Right cardiac atrium (tissue), 5 donors: ENCODE measurements around the gene WNT16. TPM values are rescaled to one million over a fixed set of nuclear protein-coding genes. Genes with fewer than 3 reads are reported as not detected.

Experiments
- ATAC-seq, 2 donors: fragments of 200-7000 bp; cut with Tn5 transposase; one replicate each; pipeline versions ENCODE4 v1.8.0 to v1.9.1; 2020; ENCODE audit warnings: moderate library complexity in 2 of 2, mild to moderate bottlenecking in 1 of 2
- DNase-seq, 3 donors: peaks; one replicate each; pipeline ENCODE4 v3.0.0-alpha.2; 2020
- H3K27ac ChIP-seq: one replicate; pipeline ENCODE4 v1.5.1; 2013; ENCODE audit warnings: mild to moderate bottlenecking, low read length, control low read depth, moderate library complexity
- H3K27me3 ChIP-seq: one replicate; pipeline ENCODE4 v1.6.1; 2013; ENCODE audit not compliant: control insufficient read depth, insufficient read depth
- H3K4me1 ChIP-seq: one replicate; pipeline ENCODE4 v1.6.1; 2013; ENCODE audit warnings: low read length; ENCODE audit not compliant: control insufficient read depth, insufficient read depth
- H3K4me3 ChIP-seq: one replicate; pipeline ENCODE4 v1.5.1; 2013; ENCODE audit warnings: low read length, control low read depth
- H3K9me3 ChIP-seq: one replicate; pipeline ENCODE4 v1.6.1; 2013; ENCODE audit warnings: low read length; ENCODE audit not compliant: control insufficient read depth
- WGBS: extraction: QIAGEN DNeasy Blood & Tissue Kit; methylation state at CpG from one replicate; pipeline ENCODE4 v1.1.7; 2013; 5-methylcytosine and 5-hydroxymethylcytosine counted together
- intact Hi-C, 4 donors: fragments of 100-400 bp; cut with DNase I; formaldehyde crosslinking; loops; one replicate each; pipeline versions ENCODE4 v1.11.0 to v1.14.0; 2022 to 2023
- polyA plus RNA-seq: library from polyadenylated mRNA; stranded (reverse); fragments of 200-250 nt; gene quantifications from one replicate; pipeline ENCODE4 v1.2.3, GENCODE V29; 2013
- total RNA-seq, 4 donors: library from RNA; stranded (reverse); fragmentation: NEBNext Ultra II Directional; extraction: Animal tissue kit (Norgen Biotek cat#: 25700); gene quantifications; one replicate each; pipeline ENCODE4 v1.2.1, GENCODE V29; 2021
- donor health status: healthy with polysubstance abuse.
- donor health status: DM: no; HTN: yes; CAD: no.
- donor health status: DM: no; HTN: no; CAD: no.
- donor health status: DM: no; HTN: yes; CAD: no; lungs with severe emphysema.
- donor health status: DM: yes; HTN: yes; CAD: no.

WNT16 gene
- total and polyA plus RNA-seq, 5 donors: not detected

DNA sequence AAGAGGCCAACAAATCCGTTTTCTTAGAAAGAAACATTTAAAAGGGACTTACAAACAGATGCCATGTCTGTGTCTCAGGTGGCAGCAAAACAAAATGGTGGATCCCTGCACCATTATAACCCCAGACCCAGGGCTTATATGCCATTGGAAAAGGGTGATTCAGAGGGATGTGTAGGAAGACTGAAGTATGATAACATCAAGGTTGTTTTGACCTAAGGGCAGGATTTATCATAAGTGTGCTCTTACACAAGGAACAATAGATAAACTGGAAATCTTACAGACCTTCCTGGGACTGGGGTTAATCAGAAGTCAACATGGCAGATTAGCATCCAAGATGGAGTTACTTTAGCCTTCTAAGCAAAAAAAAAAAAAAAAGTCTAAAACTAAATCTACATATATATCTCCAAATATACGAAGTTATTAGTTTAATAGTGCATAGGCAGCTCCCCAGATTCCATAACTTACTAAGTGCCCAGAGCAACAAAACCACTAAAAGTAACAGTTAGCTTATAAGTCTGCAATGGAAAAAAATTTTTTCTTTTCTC is 34.3 kb upstream of the WNT16 start:
- no peak for DNase-seq
- no peak overlapping the region for H3K27ac ChIP-seq
- 79% methylated on average over 2 of the region's 2 CpGs for WGBS
- intact Hi-C loops: no loop called here
- no peaks in the 10 kb centered on the region for H3K4me1 ChIP-seq
- no peaks in the 10 kb centered on the region for H3K27me3 ChIP-seq
- no peaks in the 10 kb centered on the region for H3K9me3 ChIP-seq
- H3K4me3 ChIP-seq: no peak overlapping the region
- ATAC-seq: no peak

DNA sequence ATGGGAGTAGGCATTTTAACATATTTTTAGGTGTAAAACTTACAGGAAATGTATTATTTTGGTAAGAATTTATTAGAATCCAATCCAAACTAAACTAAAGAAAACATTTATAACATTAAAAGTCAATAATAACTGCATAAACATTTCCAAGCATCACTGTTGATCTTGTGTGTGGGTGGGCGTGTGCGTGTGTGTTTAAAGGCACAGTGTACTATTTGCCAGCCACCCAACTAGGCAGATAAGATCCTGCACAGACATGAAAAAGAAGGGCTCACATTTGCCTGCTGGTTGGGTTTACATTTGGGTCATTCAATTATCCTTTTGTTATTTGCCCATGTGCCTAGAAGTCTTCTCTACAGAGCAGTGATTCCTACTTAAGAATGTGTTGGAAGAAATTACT is 31.0 kb upstream of the WNT16 start:
- no peaks in the 10 kb centered on the region for H3K9me3 ChIP-seq
- 72% methylated on average over 2 of the region's 2 CpGs for WGBS
- H3K4me1 ChIP-seq: no peaks in the 10 kb centered on the region
- DNase-seq (no peak), ATAC-seq (no peak)
- H3K4me3 ChIP-seq: no peak overlapping the region
- no peak overlapping the region for H3K27ac ChIP-seq
- intact Hi-C loops: no loop called here
- no peaks in the 10 kb centered on the region for H3K27me3 ChIP-seq

DNA sequence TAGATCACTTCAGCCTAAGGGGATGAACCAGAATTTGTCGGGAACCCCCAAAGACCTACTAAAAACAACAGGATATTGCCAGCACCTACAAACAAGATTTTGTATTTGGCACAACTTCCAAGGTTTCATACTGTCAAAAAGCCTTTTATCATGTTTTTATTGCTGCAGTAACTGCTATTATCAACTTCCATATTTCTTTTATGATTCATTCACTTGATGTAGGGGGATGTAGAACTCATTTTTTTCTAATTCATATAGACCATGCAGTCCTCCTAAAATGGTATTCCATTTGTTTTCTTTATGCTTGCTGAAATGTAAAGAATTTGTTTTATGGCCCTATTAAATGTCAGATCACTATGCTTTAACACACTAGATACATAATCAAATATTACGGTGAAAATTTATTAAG is 30.0 kb upstream of the WNT16 start:
- ATAC-seq: no peak
- Histone ChIP-seq H3K4me3 (no peak overlapping the region), H3K4me1 (no peaks in the 10 kb centered on the region), H3K27ac (no peak overlapping the region), H3K9me3 (no peaks in the 10 kb centered on the region), H3K27me3 (no peaks in the 10 kb centered on the region)
- intact Hi-C loops: no loop called here
- DNase-seq: no peak
- WGBS: 86% methylated on average over 2 of the region's 2 CpGs

DNA sequence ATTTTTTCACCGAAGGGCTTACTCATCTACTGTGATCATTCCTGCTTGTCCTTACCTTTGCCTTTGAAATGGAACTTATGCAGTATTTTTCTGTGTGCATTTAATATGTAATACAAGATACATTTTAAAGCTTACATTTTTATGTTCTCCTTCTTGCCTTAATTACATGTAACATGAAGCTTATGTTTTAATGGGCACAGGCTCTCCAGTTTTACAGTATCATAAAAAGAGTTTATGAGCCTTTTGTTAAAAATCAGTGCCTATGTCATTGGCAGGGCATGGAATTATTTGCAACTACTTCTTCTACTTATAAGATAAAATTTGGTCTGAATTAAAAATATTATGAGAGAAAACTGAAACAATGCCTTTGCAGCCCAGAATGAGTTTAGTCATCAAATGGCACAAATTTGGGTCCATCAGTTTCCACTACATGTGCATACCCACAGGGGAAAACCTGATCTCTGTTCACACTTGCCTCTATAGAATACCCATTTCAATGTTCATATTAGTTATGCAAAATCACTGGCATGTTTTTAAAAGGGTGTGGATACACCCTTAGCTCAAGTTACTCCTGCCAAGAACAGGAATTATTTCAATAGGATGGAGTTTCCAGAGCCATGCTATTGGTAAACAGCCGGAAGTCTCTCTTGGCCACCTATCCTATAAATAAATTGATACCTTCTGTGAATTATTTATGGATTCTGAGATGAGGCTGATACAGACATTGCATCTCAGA is 27.9 kb upstream of the WNT16 start:
- DNase-seq: no peak
- no peaks in the 10 kb centered on the region for H3K9me3 ChIP-seq
- WGBS: 90% methylated on average over 2 of the region's 2 CpGs
- H3K27me3 ChIP-seq: no peaks in the 10 kb centered on the region
- H3K4me1 ChIP-seq: no peaks in the 10 kb centered on the region
- no peak overlapping the region for H3K27ac ChIP-seq
- no peak for ATAC-seq
- intact Hi-C loops: no loop called here
- H3K4me3 ChIP-seq: no peak overlapping the region

DNA sequence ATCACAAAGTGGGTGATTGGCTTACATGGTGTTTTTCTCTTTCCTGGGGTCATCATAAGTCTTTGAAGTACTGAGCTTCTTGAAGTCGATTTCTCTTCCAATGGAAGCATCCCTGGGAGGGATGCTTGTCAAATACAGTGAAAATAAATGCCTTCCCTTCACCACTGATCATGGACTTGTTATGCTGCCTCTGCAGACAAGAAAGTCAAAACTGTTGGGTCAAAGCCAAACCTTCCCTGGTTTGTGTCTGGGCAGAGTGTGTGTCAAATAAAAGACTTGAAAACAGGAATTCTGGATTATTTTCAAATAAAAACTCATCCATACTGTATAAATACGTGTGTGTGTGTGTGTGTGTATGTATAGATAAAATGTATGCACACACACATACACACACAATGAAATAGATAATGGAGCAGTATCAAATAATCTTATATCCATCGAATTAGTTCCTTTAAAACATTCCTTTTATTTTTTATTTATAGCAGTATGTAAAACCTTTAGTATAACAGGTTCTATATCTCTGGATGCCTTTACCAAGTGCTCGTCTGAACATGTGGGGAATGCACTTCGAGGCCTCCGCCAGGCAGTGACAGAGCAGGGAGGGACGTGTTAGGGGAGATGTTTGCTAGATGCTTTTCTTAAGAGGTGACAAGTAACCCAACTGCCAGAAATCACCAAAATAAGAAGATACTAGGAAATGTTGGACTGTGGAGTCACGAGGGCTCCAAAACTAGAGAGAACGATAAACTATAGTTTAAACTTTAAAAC is 27.2 kb upstream of the WNT16 start:
- Histone ChIP-seq H3K4me1 (no peaks in the 10 kb centered on the region), H3K4me3 (no peak overlapping the region), H3K27me3 (no peaks in the 10 kb centered on the region), H3K9me3 (no peaks in the 10 kb centered on the region), H3K27ac (no peak overlapping the region)
- 73% methylated on average over 9 of the region's 9 CpGs for WGBS
- intact Hi-C loops: no loop called here
- ATAC-seq (no peak), DNase-seq (no peak)

DNA sequence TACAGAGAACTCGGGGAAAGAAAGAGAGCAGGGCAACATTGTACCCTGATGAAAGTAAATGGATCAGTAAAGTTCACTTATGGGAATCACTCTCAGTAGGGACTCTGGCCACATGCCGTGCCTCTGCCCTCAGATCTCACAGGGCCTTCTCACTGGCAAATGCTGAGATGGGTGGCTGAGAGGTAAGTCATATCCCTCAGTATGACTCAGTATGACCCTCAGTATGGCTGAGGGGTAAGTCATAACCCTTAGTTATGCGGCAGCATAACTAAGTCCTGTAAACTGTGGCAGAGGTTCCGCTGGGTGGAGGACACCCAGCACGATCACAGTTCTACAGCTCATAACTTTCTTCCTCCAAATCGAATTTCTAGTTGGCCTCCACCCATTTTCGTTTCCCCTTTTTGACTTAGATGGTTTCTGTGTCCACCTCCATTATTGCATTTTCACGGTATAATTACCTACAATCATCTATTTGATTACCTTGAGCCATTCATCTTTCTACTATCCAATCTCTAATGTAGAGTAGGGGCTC is 26.5 kb upstream of the WNT16 start:
- H3K9me3 ChIP-seq: no peaks in the 10 kb centered on the region
- H3K4me1 ChIP-seq: no peaks in the 10 kb centered on the region
- intact Hi-C loops: no loop called here
- WGBS: 91% methylated on average over 8 of the region's 8 CpGs
- ATAC-seq (no peak), DNase-seq (no peak)
- no peaks in the 10 kb centered on the region for H3K27me3 ChIP-seq
- H3K4me3 ChIP-seq: no peak overlapping the region
- H3K27ac ChIP-seq: no peak overlapping the region

DNA sequence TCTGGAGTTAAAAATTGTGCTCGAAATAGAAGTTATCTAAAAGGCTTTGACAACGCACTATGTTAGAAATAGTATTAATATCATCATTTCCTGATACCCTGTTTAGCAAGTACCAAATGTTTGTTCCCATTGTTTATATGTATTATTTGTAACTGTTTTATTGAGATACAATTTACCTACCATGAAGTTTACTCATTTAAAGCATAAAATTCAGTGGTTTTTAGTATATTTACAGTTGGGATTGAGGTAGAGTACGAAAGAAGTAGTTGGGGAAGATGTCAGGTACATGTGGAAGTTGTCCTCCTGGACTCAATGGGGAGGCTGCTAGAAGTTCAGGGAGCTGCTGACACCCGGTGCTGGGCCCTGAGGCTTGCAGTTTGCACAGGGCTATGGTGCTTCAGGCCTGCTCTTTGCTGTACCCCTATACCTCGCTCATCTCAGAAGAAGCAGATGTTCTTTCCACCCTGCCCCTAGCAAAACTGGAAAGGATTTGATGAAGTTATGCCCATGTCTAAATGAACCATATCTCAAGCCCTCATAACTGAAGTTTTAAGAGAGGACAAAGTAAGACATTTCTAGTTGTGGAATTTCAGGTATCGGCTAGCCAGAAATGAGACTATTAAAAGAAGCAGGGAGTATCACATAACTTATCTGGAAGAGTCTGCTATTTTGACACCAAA is 25.2 kb upstream of the WNT16 start:
- WGBS: 89% methylated on average over 6 of the region's 6 CpGs
- Histone ChIP-seq H3K27me3 (no peaks in the 10 kb centered on the region), H3K9me3 (no peaks in the 10 kb centered on the region), H3K4me1 (no peaks in the 10 kb centered on the region), H3K4me3 (no peak overlapping the region), H3K27ac (no peak overlapping the region)
- ATAC-seq: no peak
- no peak for DNase-seq
- intact Hi-C loops: no loop called here

DNA sequence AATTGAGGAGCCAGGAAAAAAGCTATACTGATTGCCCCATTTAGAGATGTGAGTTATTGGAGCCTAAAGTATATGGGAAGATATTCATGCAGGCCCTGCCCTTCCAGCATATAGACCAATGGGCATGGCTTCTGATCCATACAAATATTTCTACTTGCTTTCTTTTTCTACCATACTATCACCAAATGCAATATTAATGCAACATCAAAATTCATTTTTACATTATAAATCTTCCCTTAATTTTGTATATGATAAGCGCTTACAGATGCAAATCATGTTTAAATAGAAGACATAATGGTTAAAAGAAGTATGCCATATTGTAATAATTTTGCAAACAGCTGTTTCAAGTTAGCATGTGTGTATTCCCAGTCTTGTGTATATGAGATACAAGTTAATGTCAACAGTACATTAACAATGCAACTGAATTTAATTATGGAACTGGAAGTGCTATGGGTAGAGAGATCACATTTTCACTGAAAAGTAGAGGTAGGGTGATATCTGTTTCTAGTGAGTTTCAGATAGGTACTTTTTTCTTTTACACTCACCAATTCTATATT is 24.6 kb upstream of the WNT16 start:
- WGBS: 93% methylated on average over 1 of the region's 1 CpG
- no peak for DNase-seq
- H3K4me1 ChIP-seq: no peaks in the 10 kb centered on the region
- H3K27ac ChIP-seq: no peak overlapping the region
- no peak overlapping the region for H3K4me3 ChIP-seq
- no peaks in the 10 kb centered on the region for H3K9me3 ChIP-seq
- ATAC-seq: no peak
- H3K27me3 ChIP-seq: no peaks in the 10 kb centered on the region
- intact Hi-C loops: no loop called here

DNA sequence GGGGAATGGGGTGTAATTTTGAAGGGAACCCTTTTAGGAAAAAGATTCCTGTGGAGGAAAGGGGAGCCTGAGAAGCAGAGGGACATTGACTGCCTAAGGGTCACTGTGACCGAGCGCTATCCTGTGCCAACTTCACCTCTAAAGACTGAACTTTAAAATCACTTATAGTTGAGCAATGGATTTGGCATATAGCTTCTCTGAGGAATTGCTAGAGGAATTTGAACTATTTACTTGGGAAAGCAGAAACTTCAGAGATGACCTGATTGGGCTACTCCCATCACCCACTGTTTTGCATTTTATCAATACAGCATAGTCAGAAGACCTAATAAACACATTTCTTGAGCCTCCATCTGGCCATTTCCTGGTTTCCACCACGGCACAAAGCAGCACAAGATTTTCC is 23.7 kb upstream of the WNT16 start:
- DNase-seq: no peak
- 78% methylated on average over 3 of the region's 3 CpGs for WGBS
- no peak overlapping the region for H3K4me3 ChIP-seq
- no peaks in the 10 kb centered on the region for H3K27me3 ChIP-seq
- H3K4me1 ChIP-seq: no peaks in the 10 kb centered on the region
- no peak overlapping the region for H3K27ac ChIP-seq
- H3K9me3 ChIP-seq: no peaks in the 10 kb centered on the region
- ATAC-seq: no peak
- intact Hi-C loops: no loop called here

DNA sequence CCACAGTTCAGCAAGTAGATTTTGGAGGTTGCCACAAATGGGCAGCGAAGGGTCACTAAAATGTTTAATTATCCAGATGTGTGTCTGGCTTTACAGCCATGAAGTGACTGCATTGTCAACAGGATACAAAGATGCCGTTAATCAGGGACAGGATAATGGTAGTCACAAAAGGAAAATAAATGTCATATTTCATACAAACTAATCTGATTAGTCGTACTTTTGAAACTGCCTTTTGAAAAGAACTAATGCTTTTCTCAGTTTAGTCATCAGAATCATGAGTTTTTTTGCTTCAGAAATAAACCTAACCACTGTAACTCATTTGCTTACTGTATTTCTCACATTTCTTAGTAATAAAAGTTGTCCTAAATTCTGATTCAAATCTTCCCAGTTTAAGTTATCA is 22.2 kb upstream of the WNT16 start:
- no peaks in the 10 kb centered on the region for H3K27me3 ChIP-seq
- DNase-seq (no peak), ATAC-seq (no peak)
- H3K9me3 ChIP-seq: no peaks in the 10 kb centered on the region
- intact Hi-C loops: no loop called here
- no peak overlapping the region for H3K4me3 ChIP-seq
- H3K27ac ChIP-seq: no peak overlapping the region
- 45% methylated on average over 3 of the region's 3 CpGs for WGBS
- H3K4me1 ChIP-seq: no peaks in the 10 kb centered on the region
